ENCODE data around the gene SERPINB6.

Gene SERPINB6

GRCh38 chr6:2920671-2921112, 50.7 kb downstream of the SERPINB6 start:
- no peak for FAIRE-seq
- TF ChIP-seq TAF1 (IDR thresholded peaks at IDR 0.05; ENCODE audit: borderline replicate concordance, low read depth, low read length) = no peak
- no peak for TF ChIP-seq POLR2A (IDR thresholded peaks at IDR 0.05; ENCODE audit: low read depth, low read length)
- TF ChIP-seq POLR2AphosphoS5 (IDR thresholded peaks at IDR 0.05; ENCODE audit: low read depth, low read length) = no peak
- no peak for DNase-seq (ENCODE audit: insufficient read length)

GRCh38 chr6:2919886-2920285, 51.5 kb downstream of the SERPINB6 start:
- no peak for TF ChIP-seq POLR2A (IDR thresholded peaks at IDR 0.05; ENCODE audit: low read depth, low read length)
- TF ChIP-seq TAF1 (IDR thresholded peaks at IDR 0.05; ENCODE audit: borderline replicate concordance, low read depth, low read length) = no peak
- TF ChIP-seq POLR2AphosphoS5 (IDR thresholded peaks at IDR 0.05; ENCODE audit: low read depth, low read length) = no peak
- FAIRE-seq = no peak

GRCh38 chr6:2919401-2919800, 52.0 kb downstream of the SERPINB6 start:
- DNase-seq (ENCODE audit: insufficient read length) (no peak), FAIRE-seq (no peak)
- no peak for TF ChIP-seq TAF1 (IDR thresholded peaks at IDR 0.05; ENCODE audit: borderline replicate concordance, low read depth, low read length)
- TF ChIP-seq POLR2AphosphoS5 (IDR thresholded peaks at IDR 0.05; ENCODE audit: low read depth, low read length) = no peak
- TF ChIP-seq POLR2A (IDR thresholded peaks at IDR 0.05; ENCODE audit: low read depth, low read length) = no peak

More at GRCh38 chr6:2919886-2920285, 51.5 kb downstream of the SERPINB6 start:
- no peak for DNase-seq (ENCODE audit: insufficient read length)

DNA sequence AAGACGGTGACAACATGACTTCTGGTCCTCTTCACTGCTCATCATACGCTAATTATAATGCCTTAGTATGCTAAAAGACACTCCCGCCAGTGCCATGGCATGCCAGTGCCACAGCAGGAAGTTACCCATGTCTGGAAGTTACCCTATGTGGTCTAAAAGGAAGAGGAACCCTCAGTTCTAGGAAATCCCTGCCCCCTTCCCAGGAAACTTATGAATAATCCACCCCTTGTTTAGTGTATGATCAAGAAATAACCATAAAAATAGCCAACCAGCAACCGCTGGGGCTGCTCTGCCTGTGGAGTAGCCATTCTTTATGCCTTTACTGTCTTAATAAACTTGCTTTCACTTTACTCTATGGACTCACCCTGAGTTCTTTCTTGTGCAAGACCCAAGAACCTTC, 52.4 kb downstream of the SERPINB6 start:
- no peak for TF ChIP-seq POLR2AphosphoS5 (IDR thresholded peaks at IDR 0.05; ENCODE audit: low read depth, low read length)
- no peak for TF ChIP-seq POLR2A (IDR thresholded peaks at IDR 0.05; ENCODE audit: low read depth, low read length)
- no peak for TF ChIP-seq TAF1 (IDR thresholded peaks at IDR 0.05; ENCODE audit: borderline replicate concordance, low read depth, low read length)
- DNase-seq (ENCODE audit: insufficient read length) = no peak
- no peak for FAIRE-seq

- no peak for FAIRE-seq
- no peak for TF ChIP-seq POLR2AphosphoS5 (IDR thresholded peaks at IDR 0.05; ENCODE audit: low read depth, low read length)
- no peak for TF ChIP-seq TAF1 (IDR thresholded peaks at IDR 0.05; ENCODE audit: borderline replicate concordance, low read depth, low read length)
- no peak for TF ChIP-seq POLR2A (IDR thresholded peaks at IDR 0.05; ENCODE audit: low read depth, low read length)
Measured at GRCh38 chr6:2917801-2918445, 53.4 kb downstream of the SERPINB6 start.

DNA sequence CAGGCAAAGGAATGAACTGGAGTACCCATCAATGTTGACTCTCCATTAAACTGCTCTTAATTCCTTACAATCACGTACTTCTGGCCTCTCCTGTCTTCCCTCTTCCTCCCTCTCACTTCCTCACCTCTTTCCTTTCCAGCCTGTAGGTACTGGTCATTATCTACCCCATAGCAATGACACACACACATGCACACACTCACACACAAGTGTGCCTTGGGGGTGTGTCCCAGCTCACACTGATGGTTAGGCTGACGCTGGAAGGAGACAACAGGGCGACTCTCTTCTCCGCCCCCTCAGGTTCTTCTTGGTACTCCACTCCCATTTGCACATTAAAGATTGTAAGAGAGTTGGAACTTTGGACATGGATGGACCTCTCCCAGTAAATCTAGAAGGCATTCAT, 54.3 kb downstream of the SERPINB6 start:
- TF ChIP-seq POLR2AphosphoS5 (IDR thresholded peaks at IDR 0.05; ENCODE audit: low read depth, low read length) (no peak), TAF1 (IDR thresholded peaks at IDR 0.05; ENCODE audit: borderline replicate concordance, low read depth, low read length) (no peak), POLR2A (IDR thresholded peaks at IDR 0.05; ENCODE audit: low read depth, low read length) (no peak)
- FAIRE-seq = no peak
- no peak for DNase-seq (ENCODE audit: insufficient read length)

More at GRCh38 chr6:2917801-2918445, 53.4 kb downstream of the SERPINB6 start:
- no peak for DNase-seq (ENCODE audit: insufficient read length)

- TF ChIP-seq TAF1 (IDR thresholded peaks at IDR 0.05; ENCODE audit: borderline replicate concordance, low read depth, low read length) (no peak), POLR2AphosphoS5 (IDR thresholded peaks at IDR 0.05; ENCODE audit: low read depth, low read length) (no peak), POLR2A (IDR thresholded peaks at IDR 0.05; ENCODE audit: low read depth, low read length) (no peak)
- FAIRE-seq = no peak
Measured at GRCh38 chr6:2916158-2916925, 55.0 kb downstream of the SERPINB6 start.

DNA sequence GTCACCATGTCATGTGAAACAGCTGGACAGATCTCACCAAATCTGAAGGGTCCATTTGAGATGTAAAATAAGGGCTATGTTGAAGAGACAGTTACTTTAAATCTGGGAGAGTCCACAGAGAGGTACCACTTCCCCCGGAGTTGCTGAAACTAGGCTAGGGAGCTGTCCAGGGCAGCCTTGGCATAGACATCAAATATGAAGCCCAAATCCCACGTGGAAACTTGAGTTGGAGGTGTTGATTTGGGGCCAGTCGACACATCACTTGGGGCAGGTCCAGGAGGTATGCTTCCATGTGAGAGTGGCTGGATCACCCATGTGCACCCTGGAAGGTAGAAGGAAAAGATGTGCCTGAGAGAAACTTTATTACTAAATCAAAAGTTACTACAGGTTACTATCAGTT, 56.2 kb downstream of the SERPINB6 start:
- TF ChIP-seq TAF1 (IDR thresholded peaks at IDR 0.05; ENCODE audit: borderline replicate concordance, low read depth, low read length) (no peak), POLR2AphosphoS5 (IDR thresholded peaks at IDR 0.05; ENCODE audit: low read depth, low read length) (no peak), POLR2A (IDR thresholded peaks at IDR 0.05; ENCODE audit: low read depth, low read length) (no peak)
- DNase-seq (ENCODE audit: insufficient read length) (no peak), FAIRE-seq (no peak)

More at GRCh38 chr6:2916158-2916925, 55.0 kb downstream of the SERPINB6 start:
- no peak for DNase-seq (ENCODE audit: insufficient read length)

DNA sequence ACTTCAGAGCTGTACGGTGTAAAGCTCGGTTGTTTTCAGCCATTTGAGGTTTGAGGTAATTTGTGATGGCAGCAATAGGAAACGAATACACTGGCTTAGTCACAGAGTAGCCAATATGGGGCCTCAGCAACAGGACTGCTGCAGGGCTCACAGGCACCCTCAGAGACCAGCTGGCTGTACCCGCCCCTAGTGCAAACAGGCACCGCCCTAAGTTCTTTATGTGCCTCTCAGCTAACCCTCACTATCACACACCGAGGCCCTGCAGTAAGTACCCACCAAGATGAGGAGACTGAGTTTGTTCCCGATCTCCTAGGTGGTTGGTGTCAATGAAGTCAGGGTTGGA, 57.1 kb downstream of the SERPINB6 start:
- TF ChIP-seq POLR2A (IDR thresholded peaks at IDR 0.05; ENCODE audit: low read depth, low read length) = no peak
- no peak for TF ChIP-seq TAF1 (IDR thresholded peaks at IDR 0.05; ENCODE audit: borderline replicate concordance, low read depth, low read length)
- no peak for TF ChIP-seq POLR2AphosphoS5 (IDR thresholded peaks at IDR 0.05; ENCODE audit: low read depth, low read length)
- DNase-seq (ENCODE audit: insufficient read length) (no peak), FAIRE-seq (no peak)

DNA sequence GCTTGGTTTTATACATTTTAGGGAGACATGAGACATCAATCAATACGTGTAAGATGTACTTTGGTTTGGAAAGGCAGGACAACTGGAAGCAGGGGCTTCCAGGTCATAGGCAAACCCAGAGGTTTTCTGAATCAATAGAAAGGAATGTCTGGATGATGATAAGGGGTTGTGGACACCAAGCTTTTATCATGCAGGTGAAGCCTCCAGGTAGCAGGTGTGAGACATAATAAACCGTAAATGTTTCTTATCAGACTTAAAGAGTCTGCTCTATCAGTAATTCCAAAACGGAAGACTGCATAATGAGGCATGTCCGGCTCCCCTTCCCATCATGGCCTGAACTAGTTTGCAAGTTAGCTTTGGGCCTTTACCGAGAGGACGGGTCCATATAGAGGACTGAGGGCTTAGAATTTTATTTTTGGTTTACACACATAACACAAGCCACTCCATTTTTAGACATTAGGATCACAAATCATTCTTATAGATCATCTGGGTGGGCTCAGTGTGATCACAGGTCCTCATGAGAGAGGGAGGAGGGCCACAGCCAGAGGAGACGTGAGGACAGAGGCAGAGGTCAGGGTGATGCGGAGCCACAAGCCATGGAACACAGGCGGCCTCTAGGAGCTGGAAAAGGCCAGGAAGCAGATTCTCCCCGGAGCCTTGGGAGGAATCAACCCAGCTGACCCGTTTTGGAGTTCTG, 57.6 kb downstream of the SERPINB6 start:
- no peak for TF ChIP-seq TAF1 (IDR thresholded peaks at IDR 0.05; ENCODE audit: borderline replicate concordance, low read depth, low read length)
- TF ChIP-seq POLR2A (IDR thresholded peaks at IDR 0.05; ENCODE audit: low read depth, low read length) = no peak
- TF ChIP-seq POLR2AphosphoS5 (IDR thresholded peaks at IDR 0.05; ENCODE audit: low read depth, low read length) = no peak
- DNase-seq (ENCODE audit: insufficient read length) (no peak), FAIRE-seq (no peak)

DNA sequence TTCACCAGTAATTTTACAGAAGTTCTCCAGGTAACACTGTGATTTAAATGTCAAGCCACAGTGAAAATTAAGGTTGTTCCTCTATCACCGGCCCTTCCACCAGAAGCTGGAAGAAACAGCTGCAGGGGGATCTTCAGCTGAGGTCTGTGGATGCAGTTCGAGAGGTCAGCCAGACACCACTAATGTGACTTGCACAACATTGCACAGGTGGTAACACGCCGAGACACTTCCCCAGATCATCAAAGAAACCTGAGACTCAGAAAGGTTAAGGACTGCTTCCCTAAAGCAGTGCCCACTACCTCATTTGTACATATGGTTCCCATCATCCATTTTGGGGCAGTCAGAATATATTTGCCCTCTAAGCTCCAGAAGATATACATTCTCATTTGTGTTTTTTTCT, 60.2 kb downstream of the SERPINB6 start:
- FAIRE-seq = no peak
- TF ChIP-seq POLR2AphosphoS5 (IDR thresholded peaks at IDR 0.05; ENCODE audit: low read depth, low read length) (no peak), POLR2A (IDR thresholded peaks at IDR 0.05; ENCODE audit: low read depth, low read length) (no peak), TAF1 (IDR thresholded peaks at IDR 0.05; ENCODE audit: borderline replicate concordance, low read depth, low read length) (no peak)
- DNase-seq (ENCODE audit: insufficient read length) = no peak
